IMR-90 (cell line): ENCODE data around the gene ANKRD7. TPM values are rescaled to one million over a fixed set of nuclear protein-coding genes. Genes with fewer than 3 reads are reported as not detected.

Source experiments
- ATAC-seq: fragments of 200-7000 bp; cut with Tn5 transposase; 2 replicates; pipeline ENCODE4 v1.9.1; 2020; ENCODE audit warnings: low read depth, mild to moderate bottlenecking, moderate library complexity
- BruUV-seq: library from RNA; stranded (reverse); fragments of 400-500 nt; replicated peaks from 2 replicates; lab custom pipeline; 2021; lab: Mats Ljungman, UMichigan
- CTCF ChIA-PET: fragments of 300-600 bp; formaldehyde crosslinking; extraction: SDS; loops from one replicate; lab custom pipeline; 2021; ENCODE audit warnings: antibody characterized with exemption; lab: Yijun Ruan, JAX
- POLR2A ChIA-PET: fragments of 300-600 bp; sonication (Branson Sonifier 250); formaldehyde crosslinking; loops from one replicate; lab custom pipeline; 2022; ENCODE audit warnings: antibody characterized with exemption; ENCODE audit not compliant: unreplicated experiment; lab: Charles Lee
- DNase-seq: peaks from one replicate; pipeline ENCODE4 v3.0.0; 2013
- H2AFZ ChIP-seq: replicated peaks from 2 replicates; pipeline ENCODE3; 2013; ENCODE audit warnings: low read length, mild to moderate bottlenecking; ENCODE audit not compliant: poor library complexity
- H2AK5ac ChIP-seq: 2 replicates; pipeline ENCODE4 v1.6.1; 2013; ENCODE audit warnings: low read depth, low read length, inconsistent platforms
- H2AK9ac ChIP-seq: replicated peaks from 2 replicates; pipeline ENCODE3; 2013; ENCODE audit warnings: mild to moderate bottlenecking, low read depth, low read length, moderate library complexity; ENCODE audit not compliant: poor library complexity
- H2BK120ac ChIP-seq: 2 replicates; pipeline ENCODE4 v1.6.1; 2013; ENCODE audit warnings: low read depth, low read length, inconsistent platforms
- H2BK15ac ChIP-seq: 3 replicates; pipeline ENCODE4 v1.6.1; 2013; ENCODE audit warnings: low read depth, low read length, inconsistent platforms
- H2BK20ac ChIP-seq: 2 replicates; pipeline ENCODE4 v1.6.1; 2013; ENCODE audit warnings: low read depth, mild to moderate bottlenecking, inconsistent platforms, low read length, moderate library complexity
- H2BK5ac ChIP-seq: 2 replicates; pipeline ENCODE4 v1.6.1; 2013; ENCODE audit warnings: mild to moderate bottlenecking, low read depth, low read length, inconsistent platforms; ENCODE audit not compliant: poor library complexity, severe bottlenecking
- H3K14ac ChIP-seq: replicated peaks from 2 replicates; pipeline ENCODE4 v1.6.1; 2013; ENCODE audit warnings: low read depth, low read length, inconsistent platforms
- H3K18ac ChIP-seq: 2 replicates; pipeline ENCODE4 v1.6.1; 2013; ENCODE audit warnings: low read depth, low read length, control low read depth
- H3K23ac ChIP-seq: 2 replicates; pipeline ENCODE4 v1.6.1; 2013; ENCODE audit warnings: low read depth, low read length, inconsistent platforms
- H3K27ac ChIP-seq: 2 replicates; pipeline ENCODE4 v1.5.1; 2013; ENCODE audit warnings: mild to moderate bottlenecking, control low read depth, low read length; ENCODE audit not compliant: insufficient read depth
- H3K27me3 ChIP-seq: 2 replicates; pipeline ENCODE4 v1.6.1; 2013; ENCODE audit warnings: low read length; ENCODE audit not compliant: control insufficient read depth, insufficient read depth
- H3K36me3 ChIP-seq: 2 replicates; pipeline ENCODE4 v1.6.1; 2013; ENCODE audit warnings: low read length, mixed read lengths; ENCODE audit not compliant: control insufficient read depth, insufficient read depth
- H3K4ac ChIP-seq: 2 replicates; pipeline ENCODE4 v1.6.1; 2013; ENCODE audit warnings: low read depth, low read length, inconsistent platforms
- H3K4me1 ChIP-seq: 2 replicates; pipeline ENCODE4 v1.6.1; 2013; ENCODE audit warnings: low read length, mixed read lengths; ENCODE audit not compliant: control insufficient read depth, insufficient read depth
- H3K4me2 ChIP-seq: 2 replicates; pipeline ENCODE4 v1.6.1; 2013; ENCODE audit warnings: low read depth, mild to moderate bottlenecking, control low read depth, low read length, moderate library complexity
- H3K4me3 ChIP-seq: 2 replicates; pipeline ENCODE4 v1.5.1; 2013; ENCODE audit warnings: low read depth, mild to moderate bottlenecking, control low read depth, low read length, moderate library complexity; ENCODE audit not compliant: insufficient read depth
- H3K56ac ChIP-seq: 2 replicates; pipeline ENCODE4 v1.6.1; 2013; ENCODE audit warnings: low read length, inconsistent platforms; ENCODE audit not compliant: insufficient read depth; ENCODE audit errors: extremely low read depth
- H3K79me1 ChIP-seq, 2 experiments: 2 replicates each; pipeline ENCODE4 v1.6.1; 2013; ENCODE audit warnings: low read length in 2 of 2, inconsistent platforms in 1 of 2, low read depth in 1 of 2
- H3K9ac ChIP-seq: 2 replicates; pipeline ENCODE4 v1.6.1; 2013; ENCODE audit warnings: low read depth, low read length, control low read depth
- H3K9me1 ChIP-seq: 2 replicates; pipeline ENCODE4 v1.6.1; 2013; ENCODE audit warnings: low read length, inconsistent platforms; ENCODE audit not compliant: insufficient read depth
- H3K9me3 ChIP-seq: 2 replicates; pipeline ENCODE4 v1.6.1; 2013; ENCODE audit warnings: low read length; ENCODE audit not compliant: control insufficient read depth, insufficient read depth
- H4K20me1 ChIP-seq: 2 replicates; pipeline ENCODE4 v1.6.1; 2013; ENCODE audit warnings: low read length, inconsistent platforms; ENCODE audit not compliant: insufficient read depth
- H4K5ac ChIP-seq: 2 replicates; pipeline ENCODE4 v1.6.1; 2013; ENCODE audit warnings: mild to moderate bottlenecking, low read depth, low read length, control low read depth
- H4K8ac ChIP-seq, 2 experiments: 2 replicates each; pipeline ENCODE4 v1.6.1; 2013; ENCODE audit warnings: low read depth in 2 of 2, low read length in 2 of 2, control low read depth in 1 of 2, inconsistent platforms in 1 of 2
- H4K91ac ChIP-seq: 2 replicates; pipeline ENCODE4 v1.6.1; 2013; ENCODE audit warnings: low read depth, low read length, inconsistent platforms; ENCODE audit not compliant: insufficient read depth
- BHLHE40 ChIP-seq: fragments of 150-350 bp; IDR thresholded peaks from 2 replicates; pipeline ENCODE4 v1.6.1; 2016; ENCODE audit warnings: mild to moderate bottlenecking, low read depth, low read length
- CHD1 ChIP-seq: IDR thresholded peaks from 2 replicates; pipeline ENCODE4 v1.6.1; 2012; ENCODE audit warnings: low read depth, low read length, improper control_type of control experiment
- CTCF ChIP-seq: conservative IDR thresholded peaks from 2 replicates; pipeline ENCODE4 v1.5.1; 2012; ENCODE audit warnings: mild to moderate bottlenecking, low read depth, low read length, improper control_type of control experiment
- ELK1 ChIP-seq: fragments of 150-350 bp; IDR thresholded peaks from 2 replicates; pipeline ENCODE4 v1.6.1; 2016; ENCODE audit warnings: low read depth, mild to moderate bottlenecking, low read length, moderate library complexity, borderline replicate concordance
- FOS ChIP-seq: fragments of 150-350 bp; IDR thresholded peaks from 2 replicates; pipeline ENCODE4 v1.6.1; 2016; ENCODE audit warnings: low read depth, low read length
- MAFK ChIP-seq: IDR thresholded peaks from 2 replicates; pipeline ENCODE4 v1.6.1; 2012; ENCODE audit warnings: low read depth, low read length, improper control_type of control experiment
- MAZ ChIP-seq: IDR thresholded peaks from 2 replicates; pipeline ENCODE4 v1.6.1; 2012; ENCODE audit warnings: low read depth, mild to moderate bottlenecking, low read length, improper control_type of control experiment, moderate library complexity, borderline replicate concordance
- NFE2L2 ChIP-seq: fragments of 150-350 bp; IDR thresholded peaks from 2 replicates; pipeline ENCODE4 v1.6.1; 2016; ENCODE audit warnings: low read depth, mild to moderate bottlenecking, low read length
- POLR2A ChIP-seq: IDR thresholded peaks from 2 replicates; pipeline ENCODE4 v1.6.1; 2012; ENCODE audit warnings: mild to moderate bottlenecking, low read depth, low read length
- RCOR1 ChIP-seq: IDR thresholded peaks from 2 replicates; pipeline ENCODE4 v1.6.1; 2012; ENCODE audit warnings: mild to moderate bottlenecking, low read length, improper control_type of control experiment; ENCODE audit not compliant: insufficient replicate concordance
- RFX5 ChIP-seq: IDR thresholded peaks from 2 replicates; pipeline ENCODE4 v1.8.0; 2012; ENCODE audit warnings: low read depth, mild to moderate bottlenecking, low read length, moderate library complexity
- SMC3 ChIP-seq: fragments of 150-350 bp; IDR thresholded peaks from 2 replicates; pipeline ENCODE4 v1.6.1; 2016; ENCODE audit warnings: low read depth, mild to moderate bottlenecking, antibody characterized with exemption, low read length, moderate library complexity
- USF2 ChIP-seq: fragments of 150-350 bp; IDR thresholded peaks from 2 replicates; pipeline ENCODE4 v1.6.1; 2017; ENCODE audit warnings: mild to moderate bottlenecking, antibody characterized with exemption, low read length, low read depth
- WGBS, 2 experiments: methylation state at CpG; one replicate each; pipeline versions ENCODE4 v1.1.5 to v1.1.7; 2013; ENCODE audit warnings: missing lambda C conversion rate in 2 of 2; ENCODE audit not compliant: insufficient read length in 1 of 2; ENCODE audit errors: extremely low coverage in 2 of 2; 5-methylcytosine and 5-hydroxymethylcytosine counted together
- dilution Hi-C: fragments of 300-500 bp; cut with HindIII; formaldehyde crosslinking; loops from one replicate; pipeline ENCODE4 v1.14.3; 2018; ENCODE audit warnings: low sequenced_read_pairs; ENCODE audit not compliant: unreplicated experiment
- in situ Hi-C: fragments of 300-500 bp; cut with MboI; formaldehyde crosslinking; loops from 3 replicates; pipeline ENCODE4 v1.14.3; 2019; ENCODE audit warnings: low sequenced_read_pairs, inconsistent platforms, mixed read lengths
- intact Hi-C: fragments of 100-400 bp; cut with micrococcal nuclease; formaldehyde crosslinking; loops from 2 replicates; pipeline ENCODE4 v1.10.0; 2022
- polyA plus RNA-seq, 3 experiments: library from polyadenylated mRNA; depleted of rRNA; stranded (reverse); fragments of >200 nt; gene quantifications; 2 replicates each; pipeline ENCODE4 v1.2.3, GENCODE V29; 2012; ENCODE audit warnings: low replicate concordance in 1 of 3
- total RNA-seq: library from RNA; depleted of rRNA; stranded (reverse); fragments of >200 nt; gene quantifications from 2 replicates; pipeline ENCODE4 v1.2.3, GENCODE V29; 2012

ANKRD7 gene
- total and polyA plus RNA-seq, 2 of the 4 experiments (the other 2 are of a cell fraction): 0.17 to 0.18 TPM

- H3K4ac ChIP-seq: no peak overlapping the region
- no peak overlapping the region for H2BK120ac ChIP-seq
- no peak overlapping the region for H3K18ac ChIP-seq
- CTCF ChIA-PET: no interaction called here
- no peaks in the 10 kb centered on the region for H4K20me1 ChIP-seq
- in situ Hi-C loops: no loop called here
- DNase-seq: no peak
- no peak overlapping the region for H2BK20ac ChIP-seq
- no peak overlapping the region for H2AK9ac ChIP-seq
- dilution Hi-C loops: no loop called here
- ATAC-seq: no peak
- H2AFZ ChIP-seq: no peak overlapping the region
- no peak overlapping the region for H4K8ac ChIP-seq
- H2AK5ac ChIP-seq: no peak overlapping the region
- no CpG with 5 or more reads among the region's 2 CpGs for WGBS, 2 experiments
- no peak overlapping the region for H3K4me3 ChIP-seq
- no peak overlapping the region for H3K56ac ChIP-seq
- no TSS peak for BruUV-seq
- no peak overlapping the region for H2BK5ac ChIP-seq
- POLR2A ChIA-PET: no interaction called here
- no peak overlapping the region for H3K4me2 ChIP-seq
- H4K5ac ChIP-seq: no peak overlapping the region
- no peak overlapping the region for H2BK15ac ChIP-seq
- no peaks in the 10 kb centered on the region for H3K4me1 ChIP-seq
- no peak overlapping the region for H3K27ac ChIP-seq
- no peak overlapping the region for H3K14ac ChIP-seq
- no peaks in the 10 kb centered on the region for H3K27me3 ChIP-seq
- intact Hi-C loops: no loop called here
- H3K36me3 ChIP-seq: no peaks in the 10 kb centered on the region
- H3K79me1 ChIP-seq: no peaks in the 10 kb centered on the region
- no peak overlapping the region for H3K23ac ChIP-seq
- H4K91ac ChIP-seq: no peak overlapping the region
- no peak overlapping the region for H3K9ac ChIP-seq
- H3K9me3 ChIP-seq: no peaks in the 10 kb centered on the region
- TF ChIP-seq CHD1 (no peak), MAZ (no peak), ELK1 (no peak), SMC3 (no peak), POLR2A (no peak), RCOR1 (no peak), CTCF (no peak), NFE2L2 (no peak), BHLHE40 (no peak), MAFK (no peak), FOS (no peak), RFX5 (no peak), USF2 (no peak)
- H3K9me1 ChIP-seq: no peaks in the 10 kb centered on the region
Measured at GRCh38 chr7:118202061-118202460, 22.4 kb upstream of the ANKRD7 start.
